T-helper 1 cell (primary cell): ENCODE measurements around the gene EPHB3.

Experiments used
- DNase-seq, 5 donors: peaks; one replicate each; pipeline ENCODE4 v3.0.0-alpha.2; 2012 to 2020

EPHB3 gene

GRCh38 chr3:184582646-184583577, 21.3 kb downstream of the EPHB3 start:
- no peak for DNase-seq

- DNase-seq = no peak
Observed at GRCh38 chr3:184583578-184584451, 22.2 kb downstream of the EPHB3 start.

- no peak for DNase-seq
Observed at GRCh38 chr3:184584464-184584891, 22.9 kb downstream of the EPHB3 start.

- DNase-seq = no peak
Observed at GRCh38 chr3:184585545-184585944, 24.0 kb downstream of the EPHB3 start.

GRCh38 chr3:184586851-184587250, 25.3 kb downstream of the EPHB3 start:
- DNase-seq = no peak

GRCh38 chr3:184588776-184589175, 27.2 kb downstream of the EPHB3 start:
- DNase-seq = no peak

GRCh38 chr3:184590795-184591194, 29.2 kb downstream of the EPHB3 start:
- DNase-seq = no peak

GRCh38 chr3:184591789-184592188, 30.2 kb downstream of the EPHB3 start:
- no peak for DNase-seq

- no peak for DNase-seq
Observed at GRCh38 chr3:184592371-184593219, 31.0 kb downstream of the EPHB3 start.

- no peak for DNase-seq
Observed at GRCh38 chr3:184593220-184593927, 31.8 kb downstream of the EPHB3 start.

GRCh38 chr3:184593928-184594303, 32.3 kb downstream of the EPHB3 start:
- no peak for DNase-seq

- DNase-seq = no peak
Observed at GRCh38 chr3:184594371-184595001, 32.9 kb downstream of the EPHB3 start.

- no peak for DNase-seq
Observed at GRCh38 chr3:184595726-184596125, 34.1 kb downstream of the EPHB3 start.

GRCh38 chr3:184596233-184596632, 34.6 kb downstream of the EPHB3 start:
- DNase-seq = no peak

- DNase-seq = no peak
Observed at GRCh38 chr3:184596886-184597575, 35.4 kb downstream of the EPHB3 start.

- no peak for DNase-seq
Observed at GRCh38 chr3:184597829-184598573, 36.4 kb downstream of the EPHB3 start.

GRCh38 chr3:184598574-184598927, 37.0 kb downstream of the EPHB3 start:
- DNase-seq = no peak

- DNase-seq = no peak
Observed at GRCh38 chr3:184599143-184599542, 37.6 kb downstream of the EPHB3 start.

GRCh38 chr3:184600685-184601377, 39.2 kb downstream of the EPHB3 start:
- DNase-seq = no peak
